ENCODE data around the gene PPIL3. TPM values are rescaled to one million over a fixed set of nuclear protein-coding genes. Genes with fewer than 3 reads are reported as not detected.

Gene PPIL3
- total and polyA plus RNA-seq, 9 of the 15 experiments (the other 6 are each of a cell fraction or from before 2014, with no cell fraction given): 22.4 to 66.2 (median 49.0) TPM

DNA sequence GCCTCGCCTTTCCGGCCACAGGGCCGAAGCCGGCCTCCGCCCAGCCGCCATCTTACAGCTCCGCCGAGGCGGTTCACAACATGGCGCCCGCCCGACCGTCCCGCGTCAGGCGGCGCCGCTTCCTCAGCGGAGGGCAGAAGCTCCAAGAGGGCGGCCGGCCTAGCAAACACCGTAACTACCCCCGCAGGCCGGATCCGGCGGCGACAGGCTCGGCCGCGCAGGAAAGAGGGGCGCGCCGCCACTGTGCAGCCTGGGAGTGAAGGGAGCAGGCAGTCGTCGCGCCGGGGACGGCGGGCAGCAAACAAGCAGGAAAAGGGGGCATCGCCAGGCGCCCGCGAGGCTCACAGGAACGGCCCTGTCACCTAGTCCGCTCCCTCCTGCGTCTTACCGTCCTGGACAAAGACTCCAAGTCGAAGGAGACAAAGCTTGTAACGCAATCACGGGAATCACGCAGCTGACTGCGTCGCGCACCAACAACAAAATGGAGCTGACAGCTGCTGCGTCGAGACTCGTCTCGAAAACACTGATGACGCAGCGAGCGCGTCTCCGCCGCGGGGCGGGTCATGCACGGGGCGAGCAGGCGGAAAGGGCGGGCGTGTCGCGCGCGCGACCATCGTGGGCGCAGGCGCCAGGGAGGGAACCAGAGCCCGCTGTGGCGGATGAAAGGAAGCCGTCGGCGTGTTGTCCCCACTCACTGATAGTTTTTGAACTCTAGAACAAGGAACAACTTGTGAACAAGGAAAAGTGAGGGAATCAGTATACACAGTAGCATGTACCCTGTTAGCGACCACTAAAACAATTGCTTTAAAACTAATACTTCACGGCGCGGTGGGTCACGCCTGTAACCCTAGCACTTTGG lies 24.5 kb downstream of the PPIL3 start, which contains the start of gene CLK1 (continued):
- TF ChIP-seq, protein P1, sequence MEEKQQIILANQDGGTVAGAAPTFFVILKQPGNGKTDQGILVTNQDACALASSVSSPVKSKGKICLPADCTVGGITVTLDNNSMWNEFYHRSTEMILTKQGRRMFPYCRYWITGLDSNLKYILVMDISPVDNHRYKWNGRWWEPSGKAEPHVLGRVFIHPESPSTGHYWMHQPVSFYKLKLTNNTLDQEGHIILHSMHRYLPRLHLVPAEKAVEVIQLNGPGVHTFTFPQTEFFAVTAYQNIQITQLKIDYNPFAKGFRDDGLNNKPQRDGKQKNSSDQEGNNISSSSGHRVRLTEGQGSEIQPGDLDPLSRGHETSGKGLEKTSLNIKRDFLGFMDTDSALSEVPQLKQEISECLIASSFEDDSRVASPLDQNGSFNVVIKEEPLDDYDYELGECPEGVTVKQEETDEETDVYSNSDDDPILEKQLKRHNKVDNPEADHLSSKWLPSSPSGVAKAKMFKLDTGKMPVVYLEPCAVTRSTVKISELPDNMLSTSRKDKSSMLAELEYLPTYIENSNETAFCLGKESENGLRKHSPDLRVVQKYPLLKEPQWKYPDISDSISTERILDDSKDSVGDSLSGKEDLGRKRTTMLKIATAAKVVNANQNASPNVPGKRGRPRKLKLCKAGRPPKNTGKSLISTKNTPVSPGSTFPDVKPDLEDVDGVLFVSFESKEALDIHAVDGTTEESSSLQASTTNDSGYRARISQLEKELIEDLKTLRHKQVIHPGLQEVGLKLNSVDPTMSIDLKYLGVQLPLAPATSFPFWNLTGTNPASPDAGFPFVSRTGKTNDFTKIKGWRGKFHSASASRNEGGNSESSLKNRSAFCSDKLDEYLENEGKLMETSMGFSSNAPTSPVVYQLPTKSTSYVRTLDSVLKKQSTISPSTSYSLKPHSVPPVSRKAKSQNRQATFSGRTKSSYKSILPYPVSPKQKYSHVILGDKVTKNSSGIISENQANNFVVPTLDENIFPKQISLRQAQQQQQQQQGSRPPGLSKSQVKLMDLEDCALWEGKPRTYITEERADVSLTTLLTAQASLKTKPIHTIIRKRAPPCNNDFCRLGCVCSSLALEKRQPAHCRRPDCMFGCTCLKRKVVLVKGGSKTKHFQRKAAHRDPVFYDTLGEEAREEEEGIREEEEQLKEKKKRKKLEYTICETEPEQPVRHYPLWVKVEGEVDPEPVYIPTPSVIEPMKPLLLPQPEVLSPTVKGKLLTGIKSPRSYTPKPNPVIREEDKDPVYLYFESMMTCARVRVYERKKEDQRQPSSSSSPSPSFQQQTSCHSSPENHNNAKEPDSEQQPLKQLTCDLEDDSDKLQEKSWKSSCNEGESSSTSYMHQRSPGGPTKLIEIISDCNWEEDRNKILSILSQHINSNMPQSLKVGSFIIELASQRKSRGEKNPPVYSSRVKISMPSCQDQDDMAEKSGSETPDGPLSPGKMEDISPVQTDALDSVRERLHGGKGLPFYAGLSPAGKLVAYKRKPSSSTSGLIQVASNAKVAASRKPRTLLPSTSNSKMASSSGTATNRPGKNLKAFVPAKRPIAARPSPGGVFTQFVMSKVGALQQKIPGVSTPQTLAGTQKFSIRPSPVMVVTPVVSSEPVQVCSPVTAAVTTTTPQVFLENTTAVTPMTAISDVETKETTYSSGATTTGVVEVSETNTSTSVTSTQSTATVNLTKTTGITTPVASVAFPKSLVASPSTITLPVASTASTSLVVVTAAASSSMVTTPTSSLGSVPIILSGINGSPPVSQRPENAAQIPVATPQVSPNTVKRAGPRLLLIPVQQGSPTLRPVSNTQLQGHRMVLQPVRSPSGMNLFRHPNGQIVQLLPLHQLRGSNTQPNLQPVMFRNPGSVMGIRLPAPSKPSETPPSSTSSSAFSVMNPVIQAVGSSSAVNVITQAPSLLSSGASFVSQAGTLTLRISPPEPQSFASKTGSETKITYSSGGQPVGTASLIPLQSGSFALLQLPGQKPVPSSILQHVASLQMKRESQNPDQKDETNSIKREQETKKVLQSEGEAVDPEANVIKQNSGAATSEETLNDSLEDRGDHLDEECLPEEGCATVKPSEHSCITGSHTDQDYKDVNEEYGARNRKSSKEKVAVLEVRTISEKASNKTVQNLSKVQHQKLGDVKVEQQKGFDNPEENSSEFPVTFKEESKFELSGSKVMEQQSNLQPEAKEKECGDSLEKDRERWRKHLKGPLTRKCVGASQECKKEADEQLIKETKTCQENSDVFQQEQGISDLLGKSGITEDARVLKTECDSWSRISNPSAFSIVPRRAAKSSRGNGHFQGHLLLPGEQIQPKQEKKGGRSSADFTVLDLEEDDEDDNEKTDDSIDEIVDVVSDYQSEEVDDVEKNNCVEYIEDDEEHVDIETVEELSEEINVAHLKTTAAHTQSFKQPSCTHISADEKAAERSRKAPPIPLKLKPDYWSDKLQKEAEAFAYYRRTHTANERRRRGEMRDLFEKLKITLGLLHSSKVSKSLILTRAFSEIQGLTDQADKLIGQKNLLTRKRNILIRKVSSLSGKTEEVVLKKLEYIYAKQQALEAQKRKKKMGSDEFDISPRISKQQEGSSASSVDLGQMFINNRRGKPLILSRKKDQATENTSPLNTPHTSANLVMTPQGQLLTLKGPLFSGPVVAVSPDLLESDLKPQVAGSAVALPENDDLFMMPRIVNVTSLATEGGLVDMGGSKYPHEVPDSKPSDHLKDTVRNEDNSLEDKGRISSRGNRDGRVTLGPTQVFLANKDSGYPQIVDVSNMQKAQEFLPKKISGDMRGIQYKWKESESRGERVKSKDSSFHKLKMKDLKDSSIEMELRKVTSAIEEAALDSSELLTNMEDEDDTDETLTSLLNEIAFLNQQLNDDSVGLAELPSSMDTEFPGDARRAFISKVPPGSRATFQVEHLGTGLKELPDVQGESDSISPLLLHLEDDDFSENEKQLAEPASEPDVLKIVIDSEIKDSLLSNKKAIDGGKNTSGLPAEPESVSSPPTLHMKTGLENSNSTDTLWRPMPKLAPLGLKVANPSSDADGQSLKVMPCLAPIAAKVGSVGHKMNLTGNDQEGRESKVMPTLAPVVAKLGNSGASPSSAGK (IDR thresholded peaks at IDR 0.05): peak; percentile 89
- 0 out of 2 replicates have a peak, but pooled peaks have one; percentile 9 for TF ChIP-seq EGR1 (conservative IDR thresholded peaks at IDR 0.05)
- TF ChIP-seq CHD4 (IDR thresholded peaks at IDR 0.05; ENCODE audit: insufficient read depth, insufficient replicate concordance, low read depth, low read length, poor library complexity, severe bottlenecking): no peak
- TF ChIP-seq, protein P2, sequence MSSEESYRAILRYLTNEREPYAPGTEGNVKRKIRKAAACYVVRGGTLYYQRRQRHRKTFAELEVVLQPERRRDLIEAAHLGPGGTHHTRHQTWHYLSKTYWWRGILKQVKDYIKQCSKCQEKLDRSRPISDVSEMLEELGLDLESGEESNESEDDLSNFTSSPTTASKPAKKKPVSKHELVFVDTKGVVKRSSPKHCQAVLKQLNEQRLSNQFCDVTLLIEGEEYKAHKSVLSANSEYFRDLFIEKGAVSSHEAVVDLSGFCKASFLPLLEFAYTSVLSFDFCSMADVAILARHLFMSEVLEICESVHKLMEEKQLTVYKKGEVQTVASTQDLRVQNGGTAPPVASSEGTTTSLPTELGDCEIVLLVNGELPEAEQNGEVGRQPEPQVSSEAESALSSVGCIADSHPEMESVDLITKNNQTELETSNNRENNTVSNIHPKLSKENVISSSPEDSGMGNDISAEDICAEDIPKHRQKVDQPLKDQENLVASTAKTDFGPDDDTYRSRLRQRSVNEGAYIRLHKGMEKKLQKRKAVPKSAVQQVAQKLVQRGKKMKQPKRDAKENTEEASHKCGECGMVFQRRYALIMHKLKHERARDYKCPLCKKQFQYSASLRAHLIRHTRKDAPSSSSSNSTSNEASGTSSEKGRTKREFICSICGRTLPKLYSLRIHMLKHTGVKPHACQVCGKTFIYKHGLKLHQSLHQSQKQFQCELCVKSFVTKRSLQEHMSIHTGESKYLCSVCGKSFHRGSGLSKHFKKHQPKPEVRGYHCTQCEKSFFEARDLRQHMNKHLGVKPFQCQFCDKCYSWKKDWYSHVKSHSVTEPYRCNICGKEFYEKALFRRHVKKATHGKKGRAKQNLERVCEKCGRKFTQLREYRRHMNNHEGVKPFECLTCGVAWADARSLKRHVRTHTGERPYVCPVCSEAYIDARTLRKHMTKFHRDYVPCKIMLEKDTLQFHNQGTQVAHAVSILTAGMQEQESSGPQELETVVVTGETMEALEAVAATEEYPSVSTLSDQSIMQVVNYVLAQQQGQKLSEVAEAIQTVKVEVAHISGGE (CRISPR knock-in tag; IDR thresholded peaks at IDR 0.05): peak in 1 of 3 experiments; percentile 77; a peak in 2 of 6 replicates
- TF ChIP-seq, protein P3, sequence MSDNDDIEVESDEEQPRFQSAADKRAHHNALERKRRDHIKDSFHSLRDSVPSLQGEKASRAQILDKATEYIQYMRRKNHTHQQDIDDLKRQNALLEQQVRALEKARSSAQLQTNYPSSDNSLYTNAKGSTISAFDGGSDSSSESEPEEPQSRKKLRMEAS (CRISPR knock-in tag; IDR thresholded peaks at IDR 0.05): peak; percentile 93
- TF ChIP-seq KLF6 (CRISPR knock-in tag; IDR thresholded peaks at IDR 0.05; ENCODE audit: borderline replicate concordance): peak; percentile 67; the same call in 1 of the 2 replicates
- no peak for TF ChIP-seq ZNF76 (CRISPR knock-in tag; IDR thresholded peaks at IDR 0.05; ENCODE audit: borderline replicate concordance)
- peak; percentile 91 for TF ChIP-seq EP400 (IDR thresholded peaks at IDR 0.05)
- peak; percentile 87 for TF ChIP-seq PML (IDR thresholded peaks at IDR 0.05; ENCODE audit: low read length)
- peak; percentile 46 for TF ChIP-seq HMGN3 (IDR thresholded peaks at IDR 0.05; ENCODE audit: borderline replicate concordance, extremely low read depth, insufficient read length, low read depth, low read length)
